GM21360 (cell line): ENCODE results near the gene IFNA16.
"Not testable (repeated sequence)": the region's sequence is repeated elsewhere in the genome, so short reads cannot be mapped to it uniquely, and the experiment has no call there.

Experiments used
- ATAC-seq: cut with Tn5 transposase; IDR thresholded peaks from one replicate; pipeline ENCODE4 v1.9.1; 2021; ENCODE audit warnings: mild to moderate bottlenecking, moderate library complexity; ENCODE audit not compliant: unreplicated experiment

Gene IFNA16

GRCh38 chr9:21202105-21202504 is 15.0 kb downstream of the IFNA16 start, which contains the start of gene IFNA7:
IFNA7 (minus strand) TSS chr9:21202205; CDS start chr9:21202165, 40 bp downstream.
- ATAC-seq, result not testable (repeated sequence)

DNA sequence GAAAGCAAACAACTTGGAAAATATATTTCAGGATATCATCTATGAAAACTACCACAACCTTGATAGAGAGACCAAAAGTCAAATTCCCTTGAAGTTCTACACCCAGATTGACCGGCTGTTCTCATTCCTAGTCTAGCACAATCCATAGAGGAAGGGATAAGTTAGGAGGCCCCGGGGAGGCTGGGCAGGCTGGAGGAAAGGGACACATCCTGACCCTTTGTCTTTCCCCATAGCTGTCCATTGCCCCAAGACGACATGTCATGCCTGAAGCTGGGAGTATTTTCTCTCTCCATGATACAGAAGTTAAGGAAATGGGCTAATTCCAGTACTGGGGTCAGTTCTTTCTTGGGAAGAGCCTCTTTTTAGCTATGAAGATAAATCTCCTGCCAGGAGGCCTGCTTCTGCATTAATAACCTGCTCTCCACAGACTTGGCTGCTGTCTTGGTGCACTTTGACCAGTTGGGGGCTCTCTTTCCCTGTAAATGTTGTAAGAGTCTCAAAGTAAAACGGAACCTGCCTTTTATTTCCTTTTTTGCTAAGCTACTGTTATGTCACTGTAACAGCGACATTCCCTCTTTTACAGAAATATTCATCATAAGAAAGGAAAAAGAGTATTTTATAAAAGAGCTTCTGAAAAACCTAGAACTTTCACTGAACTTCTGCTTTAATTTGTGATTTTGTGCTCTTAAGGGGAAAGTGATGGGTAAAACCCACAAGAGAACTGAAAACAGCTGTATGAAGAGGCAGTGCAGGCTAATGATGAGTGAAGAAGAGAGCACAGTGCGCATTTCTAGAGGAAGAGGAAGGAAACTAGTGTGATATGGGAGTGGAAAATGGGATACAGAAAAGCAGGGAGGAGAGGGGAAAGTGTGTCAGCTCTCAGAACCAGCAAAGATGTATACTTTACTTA is 22.0 kb downstream of the IFNA16 start:
- peak; percentile 91 for ATAC-seq

- not testable (repeated sequence) for ATAC-seq
These were observed 29.6 kb downstream of the IFNA16 start, which contains the start of gene IFNA4 for GRCh38 chr9:21187487-21187886. IFNA4 (minus strand) TSS chr9:21187587; CDS start chr9:21187531, 56 bp downstream.

GRCh38 chr9:21182810-21183736 is 34.0 kb downstream of the IFNA16 start:
- peak; percentile 97 for ATAC-seq

- ATAC-seq, result no peak
These were observed 42.4 kb downstream of the IFNA16 start for GRCh38 chr9:21174671-21175070.

GRCh38 chr9:21172156-21172555 is 45.0 kb downstream of the IFNA16 start:
- ATAC-seq, result no peak

- no peak for ATAC-seq
These were observed 45.8 kb downstream of the IFNA16 start for GRCh38 chr9:21171351-21171750.

- not testable (repeated sequence) for ATAC-seq
These were observed 50.6 kb downstream of the IFNA16 start, which contains the start of gene IFNA21 for GRCh38 chr9:21166560-21166959. IFNA21 (minus strand) TSS chr9:21166660; CDS start chr9:21166612, 48 bp downstream.
